Measurements from ENCODE around the gene NPAS3. TPM values are rescaled to one million over a fixed set of nuclear protein-coding genes. Genes with fewer than 3 reads are reported as not detected.

The NPAS3 gene
- total and polyA plus RNA-seq, 11 donors, result 0.15 to 3.4 (median 0.92) TPM

DNA sequence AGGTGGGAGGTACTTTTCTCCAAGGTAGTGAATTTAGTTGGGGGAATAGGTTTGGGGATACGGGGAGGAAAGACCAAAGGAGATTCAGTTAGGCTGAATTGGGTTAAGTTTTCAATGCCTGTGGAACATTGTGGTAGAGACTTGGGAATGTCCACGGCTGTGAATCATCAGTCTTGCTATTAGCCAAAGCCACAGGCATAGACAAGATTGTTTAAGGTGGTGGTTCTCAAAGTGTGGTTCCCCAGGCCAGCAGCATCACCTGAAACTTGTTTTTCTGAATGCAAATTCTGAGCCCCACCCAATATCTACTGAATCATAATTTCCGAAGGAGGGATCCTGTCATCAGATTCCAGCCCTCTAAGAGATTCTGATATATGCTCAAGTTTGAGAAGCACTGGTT lies 696.0 kb downstream of the NPAS3 start:
- Histone ChIP-seq H3K4me3 (no peak overlapping the region), H3K4me1 (no peaks in the 10 kb centered on the region), H3K9me3 (no peaks in the 10 kb centered on the region), H3K27me3 (no peaks in the 10 kb centered on the region), H3K36me3 (no peaks in the 10 kb centered on the region), H3K27ac (no peak overlapping the region)
- intact Hi-C loops (cut with DNase I), result no loop called here
- no peak for DNase-seq
- TF ChIP-seq CTCF (IDR thresholded peaks at IDR 0.05) (no peak), POLR2A (IDR thresholded peaks at IDR 0.05) (no peak)
- WGBS, 4 donors, result 82 to 92% (median 87%) methylated on average over 3 of the region's 3 CpGs
- ATAC-seq, result no peak

GRCh38 chr14:33636716-33637115 lies 698.0 kb downstream of the NPAS3 start:
- H3K27ac ChIP-seq, result no peak overlapping the region
- ATAC-seq, result no peak
- H3K4me1 ChIP-seq, result no peaks in the 10 kb centered on the region
- intact Hi-C loops (cut with DNase I), result no loop called here
- 78 to 89% (median 82%) methylated on average over 4 of the region's 4 CpGs for WGBS, 4 donors
- no peak for DNase-seq
- no peak for TF ChIP-seq CTCF (IDR thresholded peaks at IDR 0.05)
- no peak for TF ChIP-seq POLR2A (IDR thresholded peaks at IDR 0.05)
- no peaks in the 10 kb centered on the region for H3K9me3 ChIP-seq
- peaks cover 0 to 3% (median 0%) of the 10 kb centered on the region in 9 donors for H3K27me3 ChIP-seq
- H3K4me3 ChIP-seq, result no peak overlapping the region
- H3K36me3 ChIP-seq, result no peaks in the 10 kb centered on the region

DNA sequence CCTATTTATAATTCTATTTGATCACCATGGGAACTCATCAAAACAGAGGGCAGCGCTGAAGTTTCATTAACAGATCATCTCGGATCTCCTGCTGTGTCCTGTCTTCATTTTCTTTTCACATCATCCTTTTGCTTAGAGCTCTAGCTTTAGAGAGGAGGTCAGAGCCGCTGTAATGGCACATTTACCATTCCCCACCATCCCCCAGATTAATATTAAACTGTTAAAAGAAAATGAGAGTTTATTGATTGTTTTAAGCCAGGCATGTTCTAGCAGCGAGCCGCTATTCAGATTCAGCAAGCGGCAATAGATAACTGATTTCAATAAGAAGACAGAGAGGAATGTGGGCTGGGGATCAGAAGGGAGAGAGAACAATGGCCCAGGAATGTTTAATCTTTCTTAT lies 703.4 kb downstream of the NPAS3 start:
- no peak for ATAC-seq
- WGBS, 4 donors, result 48 to 56% (median 50%) methylated on average over 6 of the region's 6 CpGs
- Histone ChIP-seq H3K27ac (no peak overlapping the region), H3K9me3 (no peaks in the 10 kb centered on the region), H3K27me3 (peaks cover 0 to 3% (median 0%) of the 10 kb centered on the region in 9 donors), H3K4me1 (no peaks in the 10 kb centered on the region), H3K4me3 (no peak overlapping the region), H3K36me3 (no peaks in the 10 kb centered on the region)
- no peak for DNase-seq
- intact Hi-C loops (cut with DNase I), result no loop called here
- TF ChIP-seq POLR2A (IDR thresholded peaks at IDR 0.05) (no peak), CTCF (IDR thresholded peaks at IDR 0.05) (no peak)

GRCh38 chr14:33642691-33643244 lies 704.1 kb downstream of the NPAS3 start:
- no peak for ATAC-seq
- no peaks in the 10 kb centered on the region for H3K9me3 ChIP-seq
- DNase-seq, result no peak
- WGBS, 4 donors, result 70 to 80% (median 76%) methylated on average over 4 of the region's 4 CpGs
- H3K27me3 ChIP-seq, result peaks cover 0 to 3% (median 0%) of the 10 kb centered on the region in 9 donors
- H3K4me3 ChIP-seq, result no peak overlapping the region
- no peaks in the 10 kb centered on the region for H3K36me3 ChIP-seq
- H3K27ac ChIP-seq, result no peak overlapping the region
- TF ChIP-seq CTCF (IDR thresholded peaks at IDR 0.05) (no peak), POLR2A (IDR thresholded peaks at IDR 0.05) (no peak)
- intact Hi-C loops (cut with DNase I), result no loop called here
- no peaks in the 10 kb centered on the region for H3K4me1 ChIP-seq
